Liver (tissue), 3 donors: Measurements from ENCODE around the gene RELL1.

Experiments used
- RXRA ChIP-seq, 2 donors: IDR thresholded peaks; 2 replicates each; pipeline ENCODE4 v1.6.1; 2017 to 2018; ENCODE audit warnings: antibody characterized with exemption in 2 of 2, mild to moderate bottlenecking in 1 of 2
- SP1 ChIP-seq: IDR thresholded peaks from 2 replicates; pipeline ENCODE4 v1.6.1; 2018; ENCODE audit warnings: antibody characterized with exemption, mild to moderate bottlenecking
- YY1 ChIP-seq: IDR thresholded peaks from 2 replicates; pipeline ENCODE4 v1.6.1; 2016; ENCODE audit warnings: antibody characterized with exemption, mild to moderate bottlenecking
- TF ChIP-seq, protein P1 (sequence below): fragments of 150-350 bp; IDR thresholded peaks from 2 replicates; pipeline ENCODE4 v1.5.1; 2017; ENCODE audit warnings: improper control_type of control experiment, low read depth, low read length; ENCODE audit not compliant: missing input control
- TF ChIP-seq, protein P2 (sequence below): IDR thresholded peaks from 2 replicates; pipeline ENCODE4 v1.6.1; 2016; ENCODE audit warnings: antibody characterized with exemption
- donor health status: healthy.
- donor health status: healthy.

DNA sequence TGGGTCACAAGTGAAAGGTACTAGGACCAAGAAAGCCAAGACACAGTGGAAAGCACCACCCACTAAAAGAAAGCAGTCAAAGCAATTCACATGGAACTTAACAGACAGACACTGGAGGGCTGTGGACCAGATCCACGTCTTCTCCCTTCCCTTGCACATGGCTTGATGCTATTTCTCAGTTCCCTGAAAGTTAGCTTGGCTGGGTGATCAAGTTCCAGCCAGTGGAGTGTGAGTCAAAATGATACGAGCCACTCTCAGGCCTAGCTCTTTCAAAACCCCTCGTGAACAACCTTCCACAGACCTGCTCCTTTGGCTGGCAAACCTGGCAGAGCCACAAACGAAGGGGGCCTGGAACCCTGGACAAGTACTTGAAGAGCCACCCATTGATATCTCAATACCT, 52.0 kb downstream of the RELL1 start:
- TF ChIP-seq, protein P1, sequence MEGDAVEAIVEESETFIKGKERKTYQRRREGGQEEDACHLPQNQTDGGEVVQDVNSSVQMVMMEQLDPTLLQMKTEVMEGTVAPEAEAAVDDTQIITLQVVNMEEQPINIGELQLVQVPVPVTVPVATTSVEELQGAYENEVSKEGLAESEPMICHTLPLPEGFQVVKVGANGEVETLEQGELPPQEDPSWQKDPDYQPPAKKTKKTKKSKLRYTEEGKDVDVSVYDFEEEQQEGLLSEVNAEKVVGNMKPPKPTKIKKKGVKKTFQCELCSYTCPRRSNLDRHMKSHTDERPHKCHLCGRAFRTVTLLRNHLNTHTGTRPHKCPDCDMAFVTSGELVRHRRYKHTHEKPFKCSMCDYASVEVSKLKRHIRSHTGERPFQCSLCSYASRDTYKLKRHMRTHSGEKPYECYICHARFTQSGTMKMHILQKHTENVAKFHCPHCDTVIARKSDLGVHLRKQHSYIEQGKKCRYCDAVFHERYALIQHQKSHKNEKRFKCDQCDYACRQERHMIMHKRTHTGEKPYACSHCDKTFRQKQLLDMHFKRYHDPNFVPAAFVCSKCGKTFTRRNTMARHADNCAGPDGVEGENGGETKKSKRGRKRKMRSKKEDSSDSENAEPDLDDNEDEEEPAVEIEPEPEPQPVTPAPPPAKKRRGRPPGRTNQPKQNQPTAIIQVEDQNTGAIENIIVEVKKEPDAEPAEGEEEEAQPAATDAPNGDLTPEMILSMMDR, result no peak
- TF ChIP-seq, protein P2, sequence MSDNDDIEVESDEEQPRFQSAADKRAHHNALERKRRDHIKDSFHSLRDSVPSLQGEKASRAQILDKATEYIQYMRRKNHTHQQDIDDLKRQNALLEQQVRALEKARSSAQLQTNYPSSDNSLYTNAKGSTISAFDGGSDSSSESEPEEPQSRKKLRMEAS, result no peak
- TF ChIP-seq YY1 (no peak), RXRA (IDR thresholded peaks at IDR 0.05) (no peak), SP1 (no peak)
